Activated CD8-positive, alpha-beta memory T cell treated with anti-CD3 and anti-CD28 coated beads, Interleukin-2, amount 50 U/mL, for 48 hours (primary cell): ENCODE results near the gene RABGGTA.
A peak's percentile ranks its signal among the peaks of the same experiment; 100 is the strongest.

Experiments used
- DNase-seq: peaks from one replicate; pipeline ENCODE4 v3.0.0-alpha.2; 2020

Gene RABGGTA

GRCh38 chr14:24271134-24271833 lies at the start of gene RABGGTA:
Gene RABGGTA, minus strand, starts transcription at chr14:24271597. Its CDS starts 482 bp downstream, at chr14:24271115.
- peak; percentile 93 for DNase-seq

GRCh38 chr14:24317141-24317928 lies 45.9 kb upstream of the RABGGTA start:
- DNase-seq, result no peak

GRCh38 chr14:24316597-24316950 lies 45.2 kb upstream of the RABGGTA start:
- DNase-seq, result no peak

GRCh38 chr14:24315807-24316596 lies 44.6 kb upstream of the RABGGTA start:
- no peak for DNase-seq

GRCh38 chr14:24315243-24315806 lies 43.9 kb upstream of the RABGGTA start:
- DNase-seq, result no peak

- no peak for DNase-seq
Observed at GRCh38 chr14:24314377-24315193, 43.2 kb upstream of the RABGGTA start.

- no peak for DNase-seq
Observed at GRCh38 chr14:24313913-24314312, 42.5 kb upstream of the RABGGTA start.

- no peak for DNase-seq
Observed at GRCh38 chr14:24312736-24313507, 41.5 kb upstream of the RABGGTA start.

- DNase-seq, result no peak
Observed at GRCh38 chr14:24311837-24312615, 40.6 kb upstream of the RABGGTA start.

GRCh38 chr14:24310646-24311604 lies 39.5 kb upstream of the RABGGTA start, which contains the start of gene LTB4R:
Gene LTB4R, plus strand, starts transcription at chr14:24311502. Its CDS starts 4,150 bp downstream, at chr14:24315652.
- DNase-seq, result peak; percentile 81

GRCh38 chr14:24310265-24310645 lies 38.9 kb upstream of the RABGGTA start:
- no peak for DNase-seq

GRCh38 chr14:24309538-24310264 lies 38.3 kb upstream of the RABGGTA start, which contains the start of gene LTB4R2:
Gene LTB4R2, plus strand, starts transcription at chr14:24310140. Its CDS starts 525 bp downstream, at chr14:24310665.
- DNase-seq, result no peak

GRCh38 chr14:24308342-24309124 lies 37.1 kb upstream of the RABGGTA start:
- no peak for DNase-seq

GRCh38 chr14:24307575-24308341 lies 36.4 kb upstream of the RABGGTA start, which contains the start of gene CIDEB:
Gene CIDEB, minus strand, starts transcription at chr14:24307977. Its CDS starts 119 bp downstream, at chr14:24307858.
- peak; percentile 78 for DNase-seq

- no peak for DNase-seq
Observed at GRCh38 chr14:24307156-24307574, 35.8 kb upstream of the RABGGTA start.

GRCh38 chr14:24304019-24304387 lies 32.6 kb upstream of the RABGGTA start:
- DNase-seq, result no peak
